ENCODE data around the gene EIF2B4. TPM values are rescaled to one million over a fixed set of nuclear protein-coding genes. Genes with fewer than 3 reads are reported as not detected.
A peak's percentile ranks its signal among the peaks of the same experiment; 100 is the strongest.

The EIF2B4 gene
- polyA plus RNA-seq, 1 donor (not counting 4 experiments of a cell fraction or from before 2014, with no cell fraction given): 54.9 TPM

- Histone ChIP-seq H3K9me3 (ENCODE audit: control insufficient read depth, low read depth, low read length) (no peaks in the 10 kb centered on the region), H3K9ac (ENCODE audit: control insufficient read depth, extremely low read depth, insufficient read depth, low read length) (peak overlapping the region; percentile 93), H3K9me1 (ENCODE audit: control insufficient read depth, extremely low read depth, insufficient read depth, low read length) (no peaks in the 10 kb centered on the region), H3K4me1 (ENCODE audit: control insufficient read depth, extremely low read depth, insufficient read depth, low read length) (peaks cover 24% of the 10 kb centered on the region), H3K27me3 (ENCODE audit: control insufficient read depth, extremely low read depth, insufficient read depth, low read length) (no peaks in the 10 kb centered on the region), H3K4me2 (ENCODE audit: control insufficient read depth, extremely low read depth, insufficient read depth, low read depth, low read length) (peak overlapping the region; percentile 90), H2AFZ (ENCODE audit: control insufficient read depth, low read length) (peak overlapping the region; percentile 67), H3K36me3 (ENCODE audit: control insufficient read depth in 2 of 2, extremely low read depth in 1 of 2, insufficient read depth in 2 of 2, low read length in 2 of 2) (peaks cover 31 to 51% of the 10 kb centered on the region in 2 experiments), H3K27ac (ENCODE audit: control insufficient read depth, insufficient read depth, low read length) (peak overlapping the region; percentile 85), H3K4me3 (ENCODE audit: control insufficient read depth in 2 of 3, extremely low read depth in 1 of 3, insufficient read depth in 2 of 3, low read depth in 1 of 3, low read length in 3 of 3) (peak overlapping the region; percentile 84 to 94 (median 92)), H3K79me2 (ENCODE audit: control insufficient read depth, insufficient read depth, low read length) (peaks cover 58% of the 10 kb centered on the region), H4K20me1 (ENCODE audit: control insufficient read depth, extremely low read depth, insufficient read depth, low read length) (peaks cover 2% of the 10 kb centered on the region)
- no peak for FAIRE-seq
- DNase-seq (ENCODE audit: low read depth, low spot score): no peak
- TF ChIP-seq CTCF (optimal IDR thresholded peaks at IDR 0.05 in 1 of 3, IDR thresholded peaks at IDR 0.05 in 1 of 3, conservative IDR thresholded peaks at IDR 0.05 in 1 of 3; ENCODE audit: extremely low read depth in 1 of 3, insufficient read depth in 2 of 3, low read length in 3 of 3): no peak
- TF ChIP-seq EZH2 (IDR thresholded peaks at IDR 0.05; ENCODE audit: low read length): no peak
- dilution Hi-C loops (cut with MboI; ENCODE audit: extremely low pct_ligation_motif_present, low sequenced_read_pairs): no loop called here
These were observed 880 bp upstream of the EIF2B4 start for GRCh38 chr2:27370816-27371620.

- Histone ChIP-seq H3K79me2 (ENCODE audit: control insufficient read depth, insufficient read depth, low read length) (peaks cover 54% of the 10 kb centered on the region), H3K9me3 (ENCODE audit: control insufficient read depth, low read depth, low read length) (no peaks in the 10 kb centered on the region), H4K20me1 (ENCODE audit: control insufficient read depth, extremely low read depth, insufficient read depth, low read length) (peaks cover 2% of the 10 kb centered on the region), H3K36me3 (ENCODE audit: control insufficient read depth in 2 of 2, extremely low read depth in 1 of 2, insufficient read depth in 2 of 2, low read length in 2 of 2) (peaks cover 24 to 44% of the 10 kb centered on the region in 2 experiments), H3K4me1 (ENCODE audit: control insufficient read depth, extremely low read depth, insufficient read depth, low read length) (peaks cover 24% of the 10 kb centered on the region), H3K9ac (ENCODE audit: control insufficient read depth, extremely low read depth, insufficient read depth, low read length) (peak overlapping the region; percentile 93), H3K27me3 (ENCODE audit: control insufficient read depth, extremely low read depth, insufficient read depth, low read length) (no peaks in the 10 kb centered on the region), H3K4me3 (ENCODE audit: control insufficient read depth in 2 of 3, extremely low read depth in 1 of 3, insufficient read depth in 2 of 3, low read depth in 1 of 3, low read length in 3 of 3) (peak overlapping the region; percentile 67 to 94 (median 92)), H3K9me1 (ENCODE audit: control insufficient read depth, extremely low read depth, insufficient read depth, low read length) (no peaks in the 10 kb centered on the region), H3K4me2 (ENCODE audit: control insufficient read depth, extremely low read depth, insufficient read depth, low read depth, low read length) (peak overlapping the region; percentile 72), H3K27ac (ENCODE audit: control insufficient read depth, insufficient read depth, low read length) (peak overlapping the region; percentile 77), H2AFZ (ENCODE audit: control insufficient read depth, low read length) (peak overlapping the region; percentile 95)
- FAIRE-seq (no peak), DNase-seq (ENCODE audit: low read depth, low spot score) (no peak)
- dilution Hi-C loops (cut with MboI; ENCODE audit: extremely low pct_ligation_motif_present, low sequenced_read_pairs): no loop called here
- no peak for TF ChIP-seq CTCF (optimal IDR thresholded peaks at IDR 0.05 in 1 of 3, IDR thresholded peaks at IDR 0.05 in 1 of 3, conservative IDR thresholded peaks at IDR 0.05 in 1 of 3; ENCODE audit: extremely low read depth in 1 of 3, insufficient read depth in 2 of 3, low read length in 3 of 3)
- TF ChIP-seq EZH2 (IDR thresholded peaks at IDR 0.05; ENCODE audit: low read length): no peak
These were observed 590 bp downstream of the EIF2B4 start for GRCh38 chr2:27369471-27370025.

Data from keratinocyte (primary cell).